Adrenal gland (tissue), 12 donors: Measurements from ENCODE around the gene LIMS2. TPM values are rescaled to one million over a fixed set of nuclear protein-coding genes. Genes with fewer than 3 reads are reported as not detected.
A peak's percentile ranks its signal among the peaks of the same experiment; 100 is the strongest.

Source experiments
- DNase-seq, 7 donors: peaks; one replicate each; pipeline ENCODE4 v3.0.0-alpha.2; 2019 to 2020
- H3K27ac ChIP-seq, 5 donors: fragments of 200-600 bp; sonication (generic) in 4 of 5; 1 replicate in 3 of 5; 2 replicates in 2 of 5; pipeline versions ENCODE4 v1.5.1 to v1.8.0; 2016 to 2020; ENCODE audit warnings: mild to moderate bottlenecking in 1 of 5
- H3K27me3 ChIP-seq: fragments of 200-600 bp; 2 replicates; pipeline ENCODE4 v1.8.0; 2021
- H3K36me3 ChIP-seq, 2 donors: fragments of 200-600 bp; replicated peaks in 1 of 2; 1 replicate in 1 of 2; 2 replicates in 1 of 2; pipeline versions ENCODE4 v1.5.1 to v1.8.0; 2018 to 2022
- H3K4me1 ChIP-seq, 2 donors: fragments of 200-600 bp; replicated peaks in 1 of 2; 1 replicate in 1 of 2; 2 replicates in 1 of 2; pipeline versions ENCODE4 v1.5.1 to v1.8.0; 2018 to 2021
- H3K4me3 ChIP-seq, 4 donors: fragments of 200-600 bp; sonication (generic) in 3 of 4; one replicate each; pipeline ENCODE4 v1.5.1; 2016 to 2018
- H3K9me3 ChIP-seq, 3 donors: fragments of 200-600 bp; sonication (generic) in 1 of 3; replicated peaks in 1 of 3; 1 replicate in 2 of 3; 2 replicates in 1 of 3; pipeline versions ENCODE4 v1.5.1 to v1.8.0; 2016 to 2021
- POLR2A ChIP-seq, 2 donors: fragments of 450-650 bp; IDR thresholded peaks; one replicate each; pipeline ENCODE4 v1.6.1; 2017; ENCODE audit warnings: antibody characterized with exemption in 2 of 2, mild to moderate bottlenecking in 2 of 2, moderate library complexity in 1 of 2
- WGBS, 4 donors: extraction: QIAGEN DNeasy Blood & Tissue Kit in 2 of 4; methylation state at CpG; one replicate each; pipeline versions ENCODE4 v1.1.5 to v1.1.7; 2013 to 2017; 5-methylcytosine and 5-hydroxymethylcytosine counted together
- intact Hi-C, 2 donors: fragments of 100-400 bp; cut with DNase I; formaldehyde crosslinking; loops; one replicate each; pipeline versions ENCODE4 v1.14.1 to v1.15.0; 2022 to 2023
- polyA plus RNA-seq, 3 donors: library from polyadenylated mRNA; stranded (reverse); fragments of 200-250 nt in 2 of 3; fragments of 350-450 nt in 1 of 3; fragmentation: Illumina TruSeq in 1 of 3; extraction: RNeasy Lipid Tissue Mini Kit (QIAGEN cat#74804) in 1 of 3; gene quantifications; one replicate each; pipeline ENCODE4 v1.2.3, GENCODE V29; 2013 to 2014
- total RNA-seq, 9 donors: library from RNA; depleted of rRNA in 4 of 9; stranded (reverse); fragments of >200 nt in 4 of 9; fragments of 120-200 nt in 1 of 9; fragmentation: NEBNext Ultra II Directional in 1 of 9; extraction: Animal tissue kit (Norgen Biotek cat#: 25700) in 1 of 9; gene quantifications; one replicate each; pipeline versions ENCODE4 v1.1.0 to v1.2.4, GENCODE V29; 2013 to 2023
- TF ChIP-seq, protein P1 (sequence below), 6 experiments: fragments of 450-650 bp in 4 of 6; fragments of 200-600 bp in 2 of 6; sonication (generic) in 1 of 6; IDR thresholded peaks; 1 replicate in 5 of 6; 2 replicates in 1 of 6; pipeline versions ENCODE4 v1.5.1 to v1.8.0; 2016 to 2021; ENCODE audit warnings: antibody characterized with exemption in 6 of 6, mild to moderate bottlenecking in 2 of 6, moderate library complexity in 1 of 6
- donor health status: healthy with polysubstance abuse.
- donor health status: Bipolar disorder and iron deficiency.
- donor health status: DM: yes; HTN: yes; CAD: no.
- donor health status: DM: no; HTN: no; CAD: no.
- donor health status: DM: no; HTN: no; CAD: no.
- donor health status: DM: yes; HTN: yes; CAD: no.

LIMS2 gene
- total and polyA plus RNA-seq, 12 donors, result 1.4 to 142 (median 16.1) TPM

GRCh38 chr2:127706215-127706990 is 31.1 kb upstream of the LIMS2 start:
- TF ChIP-seq POLR2A (IDR thresholded peaks at IDR 0.05), result no peak
- TF ChIP-seq, protein P1, sequence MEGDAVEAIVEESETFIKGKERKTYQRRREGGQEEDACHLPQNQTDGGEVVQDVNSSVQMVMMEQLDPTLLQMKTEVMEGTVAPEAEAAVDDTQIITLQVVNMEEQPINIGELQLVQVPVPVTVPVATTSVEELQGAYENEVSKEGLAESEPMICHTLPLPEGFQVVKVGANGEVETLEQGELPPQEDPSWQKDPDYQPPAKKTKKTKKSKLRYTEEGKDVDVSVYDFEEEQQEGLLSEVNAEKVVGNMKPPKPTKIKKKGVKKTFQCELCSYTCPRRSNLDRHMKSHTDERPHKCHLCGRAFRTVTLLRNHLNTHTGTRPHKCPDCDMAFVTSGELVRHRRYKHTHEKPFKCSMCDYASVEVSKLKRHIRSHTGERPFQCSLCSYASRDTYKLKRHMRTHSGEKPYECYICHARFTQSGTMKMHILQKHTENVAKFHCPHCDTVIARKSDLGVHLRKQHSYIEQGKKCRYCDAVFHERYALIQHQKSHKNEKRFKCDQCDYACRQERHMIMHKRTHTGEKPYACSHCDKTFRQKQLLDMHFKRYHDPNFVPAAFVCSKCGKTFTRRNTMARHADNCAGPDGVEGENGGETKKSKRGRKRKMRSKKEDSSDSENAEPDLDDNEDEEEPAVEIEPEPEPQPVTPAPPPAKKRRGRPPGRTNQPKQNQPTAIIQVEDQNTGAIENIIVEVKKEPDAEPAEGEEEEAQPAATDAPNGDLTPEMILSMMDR (IDR thresholded peaks at IDR 0.05), result no peak
- Histone ChIP-seq H3K4me1 (peaks cover 6 to 23% of the 10 kb centered on the region in 2 donors), H3K9me3 (no peaks in the 10 kb centered on the region), H3K4me3 (no peak overlapping the region), H3K27ac (no peak overlapping the region), H3K36me3 (peaks cover 0 to 24% of the 10 kb centered on the region in 2 donors), H3K27me3 (no peaks in the 10 kb centered on the region)
- 93 to 98% (median 93%) methylated on average over 13 to 14 of the region's 14 CpGs for whole genome bisulfite sequencing, 4 donors
- DNase-seq, result no peak
- intact Hi-C loops, result loop anchor here in 1 of 2 donors (10.0 kb wide), 1 partner anchor 108 kb away; the partner anchor contains the start of gene WDR33

- Histone ChIP-seq H3K27ac (peak overlapping the region in 1 of 5 donors; percentile 22), H3K4me1 (peaks cover 6 to 23% of the 10 kb centered on the region in 2 donors), H3K9me3 (no peaks in the 10 kb centered on the region), H3K27me3 (no peaks in the 10 kb centered on the region), H3K36me3 (peaks cover 0 to 24% of the 10 kb centered on the region in 2 donors), H3K4me3 (no peak overlapping the region)
- TF ChIP-seq, protein P1 (IDR thresholded peaks at IDR 0.05), result no peak
- no peak for TF ChIP-seq POLR2A (IDR thresholded peaks at IDR 0.05)
- intact Hi-C loops, result loop anchor here in 1 of 2 donors (10.0 kb wide), 1 partner anchor 109 kb away; the partner anchor contains the start of gene WDR33
- 78 to 89% (median 87%) methylated on average over 5 of the region's 5 CpGs for WGBS, 4 donors
- DNase-seq, result no peak
Observed at GRCh38 chr2:127705391-127706065, 30.2 kb upstream of the LIMS2 start.

DNA sequence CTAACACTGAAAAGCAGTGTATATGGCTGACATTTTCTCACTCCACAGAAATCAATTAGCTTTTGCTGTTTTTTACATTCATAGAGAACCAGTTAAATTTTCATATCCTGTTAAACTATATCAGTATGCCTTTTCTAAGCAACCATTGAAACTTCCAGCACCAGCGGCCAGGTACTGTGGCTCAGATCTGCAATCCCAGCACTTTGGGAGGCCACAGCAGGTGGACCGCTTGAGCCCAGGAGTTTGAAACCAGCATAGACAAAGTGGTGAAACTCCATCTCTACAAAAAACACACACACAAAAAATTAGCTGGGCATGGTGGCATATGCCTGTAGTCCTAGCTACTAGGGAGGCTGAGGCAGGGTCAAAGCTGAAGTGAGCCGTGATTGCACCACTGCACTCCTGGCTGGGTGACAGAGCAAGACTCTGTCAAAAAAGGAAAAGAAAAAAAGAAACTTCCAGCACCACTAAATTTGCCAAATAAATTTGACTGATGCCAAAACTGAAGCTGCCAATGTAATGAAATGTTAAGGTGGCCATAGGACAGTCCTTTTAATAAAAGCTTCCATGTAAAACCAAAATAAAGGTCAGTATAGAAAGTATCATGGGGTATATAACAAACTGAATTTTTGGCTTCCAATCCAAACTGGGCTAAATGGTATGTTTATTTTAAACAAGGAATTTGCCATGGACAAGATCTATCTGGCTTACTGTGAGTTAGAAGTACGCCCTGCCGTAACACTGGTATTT is 29.5 kb upstream of the LIMS2 start:
- H3K4me1 ChIP-seq, result peaks cover 6 to 23% of the 10 kb centered on the region in 2 donors
- H3K27ac ChIP-seq, result peak overlapping the region in 1 of 5 donors; percentile 22
- no peak for DNase-seq
- intact Hi-C loops, result loop anchor here in 1 of 2 donors (10.0 kb wide), 1 partner anchor 110 kb away; the partner anchor contains the start of gene WDR33
- TF ChIP-seq, protein P1 (IDR thresholded peaks at IDR 0.05), result no peak
- TF ChIP-seq POLR2A (IDR thresholded peaks at IDR 0.05), result no peak
- WGBS, 4 donors, result 82 to 87% (median 84%) methylated on average over 5 of the region's 5 CpGs
- H3K4me3 ChIP-seq, result no peak overlapping the region
- H3K27me3 ChIP-seq, result no peaks in the 10 kb centered on the region
- H3K36me3 ChIP-seq, result peaks cover 0 to 23% of the 10 kb centered on the region in 2 donors
- no peaks in the 10 kb centered on the region for H3K9me3 ChIP-seq
